Osteocyte (in vitro differentiated cells): ENCODE data around the gene CFAP46. TPM values are rescaled to one million over a fixed set of nuclear protein-coding genes. Genes with fewer than 3 reads are reported as not detected.
"Not testable (repeated sequence)": the region's sequence is repeated elsewhere in the genome, so short reads cannot be mapped to it uniquely, and the experiment has no call there.

Experiments used
- DNase-seq: peaks from one replicate; pipeline ENCODE4 v3.0.0; 2021; ENCODE audit warnings: mixed read lengths; ENCODE audit not compliant: unreplicated experiment; ENCODE audit errors: extremely low spot score
- H3K27ac Mint-ChIP-seq: one replicate; pipeline ENCODE4 v1.8.0; 2021; ENCODE audit warnings: mild to moderate bottlenecking, mixed read lengths; ENCODE audit not compliant: unreplicated experiment
- H3K27me3 Mint-ChIP-seq: one replicate; pipeline ENCODE4 v1.8.0; 2021; ENCODE audit warnings: mixed read lengths; ENCODE audit not compliant: unreplicated experiment
- H3K36me3 Mint-ChIP-seq: one replicate; pipeline ENCODE4 v1.8.0; 2021; ENCODE audit warnings: mixed read lengths; ENCODE audit not compliant: unreplicated experiment
- H3K4me1 Mint-ChIP-seq: one replicate; pipeline ENCODE4 v1.8.0; 2021; ENCODE audit warnings: mixed read lengths; ENCODE audit not compliant: unreplicated experiment
- H3K4me3 Mint-ChIP-seq: one replicate; pipeline ENCODE4 v1.8.0; 2021; ENCODE audit warnings: mild to moderate bottlenecking, moderate library complexity, mixed read lengths; ENCODE audit not compliant: unreplicated experiment
- H3K9me3 Mint-ChIP-seq: one replicate; pipeline ENCODE4 v1.8.0; 2021; ENCODE audit warnings: mixed read lengths; ENCODE audit not compliant: unreplicated experiment
- total RNA-seq: library from RNA; stranded (reverse); gene quantifications from 2 replicates; pipeline ENCODE4 v1.2.1, GENCODE V29; 2021
- TF ChIP-seq, protein P1 (sequence below): fragments of 200-600 bp; sonication (generic); IDR thresholded peaks from 2 replicates; pipeline ENCODE4 v1.5.0; 2021; ENCODE audit warnings: antibody characterized with exemption, mild to moderate bottlenecking, moderate library complexity

The CFAP46 gene
- total RNA-seq, 1 donor from 2014 or later = 0.56 TPM

DNA sequence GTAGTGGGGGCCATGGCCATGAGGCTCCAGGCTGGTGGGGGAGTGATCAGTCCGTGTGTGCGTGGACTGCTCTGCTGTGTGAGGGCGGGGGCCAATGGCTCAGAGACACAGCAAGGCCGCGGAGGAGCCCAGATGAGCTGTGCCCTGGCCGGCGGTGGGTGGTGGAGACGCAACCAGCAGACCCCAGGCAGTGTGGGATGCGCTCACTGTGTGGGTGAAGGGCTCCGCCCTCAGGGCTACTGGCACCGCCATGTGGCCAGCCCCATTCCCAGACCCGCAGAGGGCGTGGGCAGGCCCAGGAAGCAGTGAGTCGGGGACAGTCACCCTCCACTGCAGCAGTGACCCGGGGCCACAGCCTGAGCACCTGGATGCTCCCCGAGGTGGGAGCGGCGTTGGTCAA, 165.5 kb downstream of the CFAP46 start:
- H3K4me3 Mint-ChIP-seq = no peak overlapping the region
- peaks cover 4% of the 10 kb centered on the region for H3K36me3 Mint-ChIP-seq
- no peaks in the 10 kb centered on the region for H3K27me3 Mint-ChIP-seq
- TF ChIP-seq, protein P1, sequence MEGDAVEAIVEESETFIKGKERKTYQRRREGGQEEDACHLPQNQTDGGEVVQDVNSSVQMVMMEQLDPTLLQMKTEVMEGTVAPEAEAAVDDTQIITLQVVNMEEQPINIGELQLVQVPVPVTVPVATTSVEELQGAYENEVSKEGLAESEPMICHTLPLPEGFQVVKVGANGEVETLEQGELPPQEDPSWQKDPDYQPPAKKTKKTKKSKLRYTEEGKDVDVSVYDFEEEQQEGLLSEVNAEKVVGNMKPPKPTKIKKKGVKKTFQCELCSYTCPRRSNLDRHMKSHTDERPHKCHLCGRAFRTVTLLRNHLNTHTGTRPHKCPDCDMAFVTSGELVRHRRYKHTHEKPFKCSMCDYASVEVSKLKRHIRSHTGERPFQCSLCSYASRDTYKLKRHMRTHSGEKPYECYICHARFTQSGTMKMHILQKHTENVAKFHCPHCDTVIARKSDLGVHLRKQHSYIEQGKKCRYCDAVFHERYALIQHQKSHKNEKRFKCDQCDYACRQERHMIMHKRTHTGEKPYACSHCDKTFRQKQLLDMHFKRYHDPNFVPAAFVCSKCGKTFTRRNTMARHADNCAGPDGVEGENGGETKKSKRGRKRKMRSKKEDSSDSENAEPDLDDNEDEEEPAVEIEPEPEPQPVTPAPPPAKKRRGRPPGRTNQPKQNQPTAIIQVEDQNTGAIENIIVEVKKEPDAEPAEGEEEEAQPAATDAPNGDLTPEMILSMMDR = no peak
- H3K4me1 Mint-ChIP-seq = no peaks in the 10 kb centered on the region
- H3K27ac Mint-ChIP-seq = no peak overlapping the region
- no peak for DNase-seq
- no peaks in the 10 kb centered on the region for H3K9me3 Mint-ChIP-seq

GRCh38 chr10:132776186-132776585, 166.2 kb downstream of the CFAP46 start:
- Mint-ChIP-seq H3K27ac (no peak overlapping the region), H3K36me3 (peaks cover 6% of the 10 kb centered on the region), H3K27me3 (no peaks in the 10 kb centered on the region), H3K4me3 (no peak overlapping the region), H3K9me3 (no peaks in the 10 kb centered on the region), H3K4me1 (no peaks in the 10 kb centered on the region)
- TF ChIP-seq, protein P1 = no peak
- DNase-seq = no peak

- TF ChIP-seq, protein P1 = no peak
- Mint-ChIP-seq H3K27me3 (no peaks in the 10 kb centered on the region), H3K4me1 (no peaks in the 10 kb centered on the region), H3K4me3 (no peak overlapping the region), H3K36me3 (peaks cover 9% of the 10 kb centered on the region), H3K27ac (no peak overlapping the region), H3K9me3 (no peaks in the 10 kb centered on the region)
- DNase-seq = no peak
Measured at GRCh38 chr10:132774902-132775863, 167.2 kb downstream of the CFAP46 start.

DNA sequence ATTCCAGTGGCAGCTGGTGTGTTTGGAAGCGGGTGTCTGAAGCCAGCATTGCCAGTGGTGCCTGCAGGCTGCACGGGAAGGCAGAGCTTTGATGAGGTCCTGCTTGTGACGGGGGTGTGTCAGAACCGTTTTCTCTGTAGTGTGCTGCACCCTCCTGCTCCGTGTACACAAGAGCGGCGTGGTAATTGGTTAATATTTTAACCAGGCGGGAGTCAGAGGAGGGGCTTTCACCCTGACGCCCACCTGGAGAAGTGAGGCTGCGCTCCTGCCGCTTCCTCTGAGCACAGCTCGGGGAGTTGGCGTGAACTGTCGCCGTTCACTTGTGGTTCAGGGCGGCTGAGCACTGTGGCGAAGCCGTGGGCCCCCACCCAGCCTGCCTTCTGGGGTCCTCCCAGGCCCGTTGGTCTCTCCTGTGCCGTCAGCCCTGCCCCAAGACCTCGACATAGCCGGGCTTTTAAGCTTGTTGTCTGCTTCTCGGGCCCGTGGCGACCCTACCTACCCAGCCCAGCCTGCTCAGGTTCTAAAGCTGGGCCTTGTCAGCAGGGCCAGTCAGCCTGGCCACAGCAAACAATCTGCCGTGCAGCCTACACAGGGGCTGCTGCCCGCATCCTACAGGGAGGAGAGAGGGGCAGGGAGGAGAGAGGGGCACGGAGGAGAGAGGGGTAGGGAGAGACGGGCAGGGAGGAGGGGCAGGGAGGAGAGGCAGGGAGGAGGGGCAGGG, 168.0 kb downstream of the CFAP46 start:
- no peak for DNase-seq
- Mint-ChIP-seq H3K4me1 (no peaks in the 10 kb centered on the region), H3K4me3 (no peak overlapping the region), H3K9me3 (no peaks in the 10 kb centered on the region), H3K36me3 (peaks cover 9% of the 10 kb centered on the region), H3K27me3 (no peaks in the 10 kb centered on the region), H3K27ac (peak overlapping the region; percentile 23)
- TF ChIP-seq, protein P1 = no peak

DNA sequence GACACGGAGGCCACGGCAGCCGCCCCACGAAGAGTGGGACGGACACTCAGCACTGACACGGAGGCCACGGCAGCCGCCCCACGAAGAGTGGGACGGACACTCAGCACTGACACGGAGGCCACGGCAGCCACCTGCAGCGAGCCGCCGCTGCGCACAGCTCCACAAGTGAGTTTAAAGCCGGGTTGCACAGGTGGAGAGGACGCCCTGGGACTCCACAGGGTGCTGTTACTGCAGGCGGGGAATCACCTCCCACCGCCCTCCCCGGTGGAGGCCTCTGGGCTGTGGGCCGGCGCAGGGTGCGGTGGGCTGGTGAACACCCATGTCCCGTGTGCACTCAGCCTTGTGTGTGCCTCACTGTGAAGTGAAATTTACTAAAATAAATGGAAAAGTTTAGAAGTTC, 169.6 kb downstream of the CFAP46 start:
- H3K4me3 Mint-ChIP-seq, H3K27me3 Mint-ChIP-seq, H3K27ac Mint-ChIP-seq, DNase-seq, H3K4me1 Mint-ChIP-seq, H3K9me3 Mint-ChIP-seq: not testable (repeated sequence)
- peaks cover 19% of the 10 kb centered on the region for H3K36me3 Mint-ChIP-seq
